GM12878 (cell line): ENCODE results near the gene PTK6. TPM values are rescaled to one million over a fixed set of nuclear protein-coding genes. Genes with fewer than 3 reads are reported as not detected.

Experiments
- ATAC-seq: fragments of 200-7000 bp; cut with Tn5 transposase; 3 replicates; pipeline ENCODE4 v1.9.1; 2020; ENCODE audit warnings: mild to moderate bottlenecking, moderate library complexity
- BruUV-seq: library from RNA; stranded (reverse); fragments of 400-500 nt; replicated peaks from 2 replicates; lab custom pipeline; 2021; lab: Mats Ljungman, UMichigan
- CTCF ChIA-PET: fragments of 300-600 bp; sonication (Branson Sonifier 250); formaldehyde crosslinking; extraction: SDS; loops from one replicate; lab custom pipeline; 2021; ENCODE audit warnings: inconsistent platforms; lab: Yijun Ruan, JAX
- POLR2A ChIA-PET: fragments of 350-600 bp; formaldehyde crosslinking; extraction: SDS; loops from one replicate; lab custom pipeline; 2021; ENCODE audit warnings: inconsistent platforms; lab: Charles Lee
- RAD21 ChIA-PET: fragments of 300-600 bp; sonication (Branson Sonifier 250); formaldehyde crosslinking; loops from one replicate; lab custom pipeline; 2023; ENCODE audit warnings: antibody characterized with exemption; ENCODE audit not compliant: unreplicated experiment; lab: Charles Lee
- SMC1A ChIA-PET: fragments of 300-600 bp; sonication (Branson Sonifier 250); formaldehyde crosslinking; loops from one replicate; lab custom pipeline; 2023; ENCODE audit not compliant: unreplicated experiment, uncharacterized antibody; lab: Charles Lee
- DNase-seq: peaks from one replicate; pipeline ENCODE4 v3.0.0-alpha.2; 2011; ENCODE audit warnings: low read depth, low spot score
- FAIRE-seq: peaks from 3 replicates; lab custom pipeline; 2011; peaks lifted over from hg19 to GRCh38; lab: Jason Lieb, UNC
- H2AFZ ChIP-seq: 2 replicates; pipeline ENCODE4 v1.6.0; 2011; ENCODE audit warnings: low read depth, low read length, control low read depth; ENCODE audit not compliant: control insufficient read depth
- H3K27ac ChIP-seq: 2 replicates; pipeline ENCODE4 v1.5.1; 2011; ENCODE audit warnings: control low read depth; ENCODE audit not compliant: control insufficient read depth, insufficient read depth
- H3K27me3 ChIP-seq, 2 experiments: replicated peaks in 1 of 2; 2 replicates each; pipeline versions ENCODE4 v1.6.0 to v1.6.1; 2011; ENCODE audit warnings: low read length in 1 of 2; ENCODE audit not compliant: control insufficient read depth in 2 of 2, insufficient read depth in 2 of 2
- H3K36me3 ChIP-seq, 2 experiments: 2 replicates each; pipeline ENCODE4 v1.5.1; 2011; ENCODE audit warnings: low read length in 1 of 2; ENCODE audit not compliant: control insufficient read depth in 2 of 2, insufficient read depth in 2 of 2
- H3K4me1 ChIP-seq: 2 replicates; pipeline ENCODE4 v1.6.1; 2011; ENCODE audit warnings: mild to moderate bottlenecking, low read length, moderate library complexity, mixed read lengths; ENCODE audit not compliant: control insufficient read depth, insufficient read depth
- H3K4me2 ChIP-seq: 2 replicates; pipeline ENCODE4 v1.6.0; 2011; ENCODE audit warnings: control low read depth; ENCODE audit not compliant: control insufficient read depth, insufficient read depth
- H3K4me3 ChIP-seq: fragments of 200-600 bp; sonication (generic); 2 replicates; pipeline ENCODE4 v1.5.1; 2016
- H3K79me2 ChIP-seq: 2 replicates; pipeline ENCODE4 v1.6.0; 2011; ENCODE audit warnings: low read length; ENCODE audit not compliant: control insufficient read depth, insufficient read depth
- H3K9ac ChIP-seq: 2 replicates; pipeline ENCODE4 v1.8.0; 2011; ENCODE audit warnings: low read length, control low read depth, mixed read lengths; ENCODE audit not compliant: control insufficient read depth, insufficient read depth
- H3K9me3 ChIP-seq: replicated peaks from 3 replicates; pipeline ENCODE4 v1.5.1; 2011; ENCODE audit warnings: mild to moderate bottlenecking, low read length; ENCODE audit not compliant: control insufficient read depth, insufficient read depth
- H4K20me1 ChIP-seq: 2 replicates; pipeline ENCODE4 v1.6.0; 2011; ENCODE audit not compliant: control insufficient read depth, insufficient read depth
- ATF3 ChIP-seq: IDR thresholded peaks from 2 replicates; pipeline ENCODE4 v1.6.1; 2011; ENCODE audit warnings: low read depth, mild to moderate bottlenecking, low read length, moderate library complexity, borderline replicate concordance; ENCODE audit errors: extremely low read depth
- BCL11A ChIP-seq: IDR thresholded peaks from 2 replicates; pipeline ENCODE4 v1.6.1; 2011; ENCODE audit warnings: low read depth, low read length
- CEBPZ ChIP-seq: fragments of 150-350 bp; IDR thresholded peaks from 2 replicates; pipeline ENCODE4 v1.6.1; 2016; ENCODE audit warnings: low read depth, low read length
- EGR1 ChIP-seq, 2 experiments: IDR thresholded peaks; 1 replicate in 1 of 2; 2 replicates in 1 of 2; pipeline ENCODE4 v1.6.1; 2011 to 2012; ENCODE audit warnings: low read depth in 2 of 2, low read length in 2 of 2, borderline replicate concordance in 1 of 2, mild to moderate bottlenecking in 1 of 2, moderate library complexity in 1 of 2
- NFXL1 ChIP-seq: fragments of 450-650 bp; IDR thresholded peaks from 2 replicates; pipeline ENCODE4 v1.6.1; 2017; ENCODE audit warnings: antibody characterized with exemption, mild to moderate bottlenecking, borderline replicate concordance
- TBL1XR1 ChIP-seq: IDR thresholded peaks from 2 replicates; pipeline ENCODE4 v1.6.1; 2012; ENCODE audit warnings: low read depth, low read length, improper control_type of control experiment
- WRNIP1 ChIP-seq: IDR thresholded peaks from 2 replicates; pipeline ENCODE4 v1.6.1; 2011; ENCODE audit warnings: low read depth, low read length, improper control_type of control experiment, borderline replicate concordance
- WGBS: methylation state at CpG from one replicate; pipeline ENCODE4 v1.1.6; 2016; ENCODE audit warnings: low lambda C conversion rate; ENCODE audit not compliant: insufficient replicate concordance, insufficient coverage; ENCODE audit errors: missing lambda C conversion rate; 5-methylcytosine and 5-hydroxymethylcytosine counted together
- in situ Hi-C: fragments of 300-500 bp; cut with MboI; formaldehyde crosslinking; loops from 9 replicates; pipeline ENCODE4 v1.14.3; 2018; ENCODE audit warnings: mixed read lengths
- intact Hi-C: fragments of 100-400 bp; cut with micrococcal nuclease; formaldehyde crosslinking; loops from one replicate; pipeline ENCODE4 v1.14.2; 2022; ENCODE audit not compliant: unreplicated experiment
- polyA plus RNA-seq, 11 experiments: library from polyadenylated mRNA; depleted of rRNA in 4 of 11; unstranded in 6 of 11; stranded (reverse) in 5 of 11; fragments of >200 nt; fragmentation: Nextera tagmentation in 4 of 11; fragmentation: Illumina TruSeq in 1 of 11; extraction: Ambion mirVana in 4 of 11; extraction: Trizol in 1 of 11; gene quantifications; 1 replicate in 1 of 11; 2 replicates in 10 of 11; pipeline versions ENCODE4 v1.2.1 to v1.2.3, GENCODE V29; 2011 to 2016; ENCODE audit warnings: inconsistent platforms in 2 of 11, missing spikeins in 2 of 11, low read depth in 1 of 11
- total RNA-seq, 4 experiments: library from RNA; depleted of rRNA in 3 of 4; stranded (reverse); fragments of >200 nt in 3 of 4; fragmentation: Illumina TruSeq in 1 of 4; extraction: Trizol in 1 of 4; gene quantifications; 2 replicates each; pipeline versions ENCODE4 v1.2.1 to v1.2.3, GENCODE V29; 2013 to 2021

The PTK6 gene
- total and polyA plus RNA-seq, 10 of the 15 experiments (the other 5 are each of a cell fraction or from before 2014, with no cell fraction given), result 0.02 to 0.21 (median 0.09) TPM; not detected in 3

- no peak for DNase-seq
- Histone ChIP-seq H3K36me3 (peaks cover 0 to 2% of the 10 kb centered on the region in 2 experiments; a peak in 1 of 4 replicates), H3K4me3 (no peak overlapping the region), H3K9me3 (peaks cover 3% of the 10 kb centered on the region; the same call in 2 of the 3 replicates), H3K79me2 (peaks cover 8% of the 10 kb centered on the region), H4K20me1 (no peaks in the 10 kb centered on the region), H3K27ac (no peak overlapping the region), H3K9ac (no peak overlapping the region), H2AFZ (no peak overlapping the region), H3K27me3 (no peaks in the 10 kb centered on the region), H3K4me2 (no peak overlapping the region), H3K4me1 (peaks cover 4% of the 10 kb centered on the region)
- in situ Hi-C loops (no loop called here), intact Hi-C loops (no loop called here)
- ChIA-PET CTCF (interaction anchor here (1.0 kb wide), 1 partner anchor 22 kb away, joined by 3 read pairs; no protein-coding TSS in a partner anchor), RAD21 (interaction anchor here (1.3 kb wide), 1 partner anchor 19 kb away, joined by 3 read pairs; no protein-coding TSS in a partner anchor), POLR2A (no interaction called here), SMC1A (no interaction called here)
- no peak for ATAC-seq
- FAIRE-seq, result no peak
- no peak for TF ChIP-seq ATF3
- BruUV-seq, result no TSS peak
- WGBS, result 62% methylated on average over 20 of the region's 20 CpGs
Observed at GRCh38 chr20:63518351-63518861, 18.8 kb downstream of the PTK6 start.

- Histone ChIP-seq H4K20me1 (no peaks in the 10 kb centered on the region), H3K79me2 (peaks cover 8% of the 10 kb centered on the region), H3K4me3 (no peak overlapping the region), H3K9ac (no peak overlapping the region), H3K27ac (no peak overlapping the region), H3K27me3 (no peaks in the 10 kb centered on the region), H3K9me3 (peaks cover 2% of the 10 kb centered on the region; the same call in 2 of the 3 replicates), H3K4me1 (peaks cover 4% of the 10 kb centered on the region), H2AFZ (no peak overlapping the region), H3K36me3 (0 out of 4 replicates have a peak, but pooled peaks cover 0 to 2% of the 10 kb centered on the region in 2 experiments), H3K4me2 (no peak overlapping the region)
- intact Hi-C loops (no loop called here), in situ Hi-C loops (no loop called here)
- FAIRE-seq (no peak), ATAC-seq (no peak), DNase-seq (no peak)
- RAD21 ChIA-PET, result interaction anchor here (0.6 to 1.3 kb wide), 2 partner anchors 20 to 21 kb away, joined by 3 read pairs; no protein-coding TSS in a partner anchor
- 58% methylated on average over 32 of the region's 32 CpGs for WGBS
- CTCF ChIA-PET, result no interaction called here
- POLR2A ChIA-PET, result no interaction called here
- SMC1A ChIA-PET, result no interaction called here
- BruUV-seq, result no TSS peak
- no peak for TF ChIP-seq TBL1XR1
- TF ChIP-seq WRNIP1, result no peak
- TF ChIP-seq BCL11A, result no peak
- no peak for TF ChIP-seq EGR1 (IDR thresholded peaks at IDR 0.05; ENCODE audit: borderline replicate concordance in 1 of 2, low read depth in 2 of 2, low read length in 2 of 2)
- TF ChIP-seq NFXL1, result no peak
- TF ChIP-seq CEBPZ, result no peak
Observed at GRCh38 chr20:63517376-63518309, 19.5 kb downstream of the PTK6 start.
